Osteocyte (in vitro differentiated cells): ENCODE results near the gene GAS7. TPM values are rescaled to one million over a fixed set of nuclear protein-coding genes. Genes with fewer than 3 reads are reported as not detected.
A peak's percentile ranks its signal among the peaks of the same experiment; 100 is the strongest.

Experiments used
- DNase-seq: peaks from one replicate; pipeline ENCODE4 v3.0.0; 2021; ENCODE audit warnings: mixed read lengths; ENCODE audit not compliant: unreplicated experiment; ENCODE audit errors: extremely low spot score
- H3K27ac Mint-ChIP-seq: one replicate; pipeline ENCODE4 v1.8.0; 2021; ENCODE audit warnings: mild to moderate bottlenecking, mixed read lengths; ENCODE audit not compliant: unreplicated experiment
- H3K27me3 Mint-ChIP-seq: one replicate; pipeline ENCODE4 v1.8.0; 2021; ENCODE audit warnings: mixed read lengths; ENCODE audit not compliant: unreplicated experiment
- H3K36me3 Mint-ChIP-seq: one replicate; pipeline ENCODE4 v1.8.0; 2021; ENCODE audit warnings: mixed read lengths; ENCODE audit not compliant: unreplicated experiment
- H3K4me1 Mint-ChIP-seq: one replicate; pipeline ENCODE4 v1.8.0; 2021; ENCODE audit warnings: mixed read lengths; ENCODE audit not compliant: unreplicated experiment
- H3K4me3 Mint-ChIP-seq: one replicate; pipeline ENCODE4 v1.8.0; 2021; ENCODE audit warnings: mild to moderate bottlenecking, moderate library complexity, mixed read lengths; ENCODE audit not compliant: unreplicated experiment
- H3K9me3 Mint-ChIP-seq: one replicate; pipeline ENCODE4 v1.8.0; 2021; ENCODE audit warnings: mixed read lengths; ENCODE audit not compliant: unreplicated experiment
- total RNA-seq: library from RNA; stranded (reverse); gene quantifications from 2 replicates; pipeline ENCODE4 v1.2.1, GENCODE V29; 2021
- TF ChIP-seq, protein P1 (sequence below): fragments of 200-600 bp; sonication (generic); IDR thresholded peaks from 2 replicates; pipeline ENCODE4 v1.5.0; 2021; ENCODE audit warnings: antibody characterized with exemption, mild to moderate bottlenecking, moderate library complexity

GAS7 gene
- total RNA-seq, 1 donor from 2014 or later: 18.1 TPM

DNA sequence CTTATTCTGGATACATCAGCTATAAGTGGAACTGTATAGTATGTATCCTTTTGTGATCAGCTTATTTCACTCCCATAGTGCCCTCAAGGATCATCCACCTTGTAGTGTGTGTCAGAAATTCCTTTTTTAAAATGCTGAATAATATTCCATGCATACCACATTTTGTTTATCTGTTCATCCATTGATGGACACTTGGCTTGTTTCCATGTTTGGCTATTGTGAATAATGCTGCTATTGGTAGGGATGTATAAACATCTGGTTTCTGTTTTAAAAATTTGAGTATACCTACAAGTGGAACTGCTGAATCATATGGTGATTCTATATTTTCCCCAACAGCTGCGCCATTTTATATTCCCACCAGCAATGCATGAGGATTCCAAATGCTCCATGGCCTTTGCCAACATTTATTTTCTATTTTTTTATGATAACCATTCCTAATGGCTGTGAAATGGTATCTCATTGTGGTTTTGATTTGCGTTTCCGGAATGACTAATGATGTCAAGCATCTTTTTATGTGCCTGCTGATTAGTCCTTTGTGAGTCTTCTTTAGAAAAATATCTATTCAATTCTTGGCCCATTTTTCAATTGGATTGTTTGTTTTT lies 304.9 kb downstream of the GAS7 start:
- Mint-ChIP-seq H3K9me3 (peaks cover 6% of the 10 kb centered on the region), H3K36me3 (peaks cover 2% of the 10 kb centered on the region), H3K4me3 (no peak overlapping the region), H3K27ac (peak overlapping the region; percentile 66), H3K27me3 (no peaks in the 10 kb centered on the region), H3K4me1 (peaks cover 14% of the 10 kb centered on the region)
- no peak for DNase-seq
- TF ChIP-seq, protein P1, sequence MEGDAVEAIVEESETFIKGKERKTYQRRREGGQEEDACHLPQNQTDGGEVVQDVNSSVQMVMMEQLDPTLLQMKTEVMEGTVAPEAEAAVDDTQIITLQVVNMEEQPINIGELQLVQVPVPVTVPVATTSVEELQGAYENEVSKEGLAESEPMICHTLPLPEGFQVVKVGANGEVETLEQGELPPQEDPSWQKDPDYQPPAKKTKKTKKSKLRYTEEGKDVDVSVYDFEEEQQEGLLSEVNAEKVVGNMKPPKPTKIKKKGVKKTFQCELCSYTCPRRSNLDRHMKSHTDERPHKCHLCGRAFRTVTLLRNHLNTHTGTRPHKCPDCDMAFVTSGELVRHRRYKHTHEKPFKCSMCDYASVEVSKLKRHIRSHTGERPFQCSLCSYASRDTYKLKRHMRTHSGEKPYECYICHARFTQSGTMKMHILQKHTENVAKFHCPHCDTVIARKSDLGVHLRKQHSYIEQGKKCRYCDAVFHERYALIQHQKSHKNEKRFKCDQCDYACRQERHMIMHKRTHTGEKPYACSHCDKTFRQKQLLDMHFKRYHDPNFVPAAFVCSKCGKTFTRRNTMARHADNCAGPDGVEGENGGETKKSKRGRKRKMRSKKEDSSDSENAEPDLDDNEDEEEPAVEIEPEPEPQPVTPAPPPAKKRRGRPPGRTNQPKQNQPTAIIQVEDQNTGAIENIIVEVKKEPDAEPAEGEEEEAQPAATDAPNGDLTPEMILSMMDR: no peak

DNA sequence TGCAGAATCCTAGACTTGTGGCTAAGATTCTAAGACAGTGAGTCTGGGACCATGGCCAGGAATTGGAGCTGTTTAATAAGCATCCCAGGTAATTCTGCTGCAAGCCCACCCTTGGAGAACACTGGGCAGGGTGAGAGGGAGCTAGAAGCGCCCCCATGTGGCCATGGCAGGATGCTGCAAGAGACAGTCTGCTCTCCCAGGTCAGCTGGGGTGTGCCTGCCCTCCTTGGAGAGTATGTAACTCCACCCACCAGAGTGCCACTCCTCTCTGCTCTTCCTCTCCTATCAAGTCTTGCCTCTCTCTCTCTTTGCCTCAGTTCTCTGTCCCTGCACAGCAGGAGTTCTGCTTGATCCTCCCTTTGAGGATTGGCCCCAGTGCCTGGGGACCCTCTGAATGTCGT lies 308.3 kb downstream of the GAS7 start:
- no peak for DNase-seq
- H3K27ac Mint-ChIP-seq: no peak overlapping the region
- peaks cover 2% of the 10 kb centered on the region for H3K36me3 Mint-ChIP-seq
- no peaks in the 10 kb centered on the region for H3K27me3 Mint-ChIP-seq
- peaks cover 14% of the 10 kb centered on the region for H3K4me1 Mint-ChIP-seq
- peaks cover 6% of the 10 kb centered on the region for H3K9me3 Mint-ChIP-seq
- H3K4me3 Mint-ChIP-seq: no peak overlapping the region
- TF ChIP-seq, protein P1: peak; percentile 53

DNA sequence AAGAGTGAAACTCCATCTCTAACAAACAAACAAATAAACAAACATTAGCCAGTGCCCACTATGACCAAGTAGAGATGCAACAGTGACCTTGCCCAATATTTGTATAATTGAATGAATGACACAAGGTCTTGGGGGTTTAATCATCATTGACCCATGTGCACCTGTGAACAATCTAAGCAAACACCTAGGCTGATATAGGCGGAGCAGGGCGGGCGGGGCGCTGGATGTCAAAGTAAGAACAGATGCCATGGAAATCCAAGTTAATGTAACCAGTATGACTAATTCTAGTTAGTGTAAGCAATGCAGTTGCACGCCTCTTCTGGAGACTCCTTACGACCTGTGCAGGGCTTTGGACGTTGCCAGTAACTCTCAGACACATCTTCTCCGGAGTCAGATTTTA lies 310.9 kb downstream of the GAS7 start:
- TF ChIP-seq, protein P1: no peak
- Mint-ChIP-seq H3K4me1 (no peaks in the 10 kb centered on the region), H3K36me3 (peaks cover 3% of the 10 kb centered on the region), H3K4me3 (no peak overlapping the region), H3K27ac (no peak overlapping the region), H3K9me3 (peaks cover 10% of the 10 kb centered on the region), H3K27me3 (no peaks in the 10 kb centered on the region)
- DNase-seq: no peak

- Mint-ChIP-seq H3K36me3 (peaks cover 3% of the 10 kb centered on the region), H3K27me3 (no peaks in the 10 kb centered on the region), H3K9me3 (peaks cover 19% of the 10 kb centered on the region), H3K27ac (no peak overlapping the region), H3K4me1 (no peaks in the 10 kb centered on the region), H3K4me3 (no peak overlapping the region)
- TF ChIP-seq, protein P1: no peak
- DNase-seq: no peak
These were observed 312.1 kb downstream of the GAS7 start for GRCh38 chr17:9886141-9886930.

DNA sequence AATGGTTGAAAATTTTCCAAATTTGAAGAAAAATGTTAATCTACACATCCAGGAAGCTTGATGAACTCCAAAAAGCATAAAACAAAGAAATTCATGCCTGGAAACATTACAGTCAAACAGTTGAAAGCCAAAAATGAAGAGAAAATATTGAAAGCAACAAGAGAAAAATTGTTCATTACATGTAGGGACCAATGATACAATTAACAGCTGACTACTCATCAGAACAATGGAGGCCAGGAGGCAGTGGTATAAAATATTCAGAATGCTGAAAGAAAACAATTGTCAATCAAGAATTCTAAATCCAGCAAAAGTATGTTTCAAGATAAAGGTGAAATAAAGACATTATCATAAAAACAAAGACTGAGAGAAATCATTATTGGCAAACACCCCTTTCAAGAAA lies 315.0 kb downstream of the GAS7 start:
- TF ChIP-seq, protein P1: no peak
- H3K4me1 Mint-ChIP-seq: peaks cover 5% of the 10 kb centered on the region
- peaks cover 3% of the 10 kb centered on the region for H3K36me3 Mint-ChIP-seq

More for the DNA sequence above, 315.0 kb downstream of the GAS7 start:
- H3K4me3 Mint-ChIP-seq: no peak overlapping the region
- H3K27ac Mint-ChIP-seq: no peak overlapping the region
- H3K27me3 Mint-ChIP-seq: no peaks in the 10 kb centered on the region
- peaks cover 27% of the 10 kb centered on the region for H3K9me3 Mint-ChIP-seq
- DNase-seq: no peak
